HG03025 (cell line): Measurements from ENCODE around the gene SPON1.
"Not testable (repeated sequence)": the region's sequence is repeated elsewhere in the genome, so short reads cannot be mapped to it uniquely, and the experiment has no call there.

Experiments
- ATAC-seq: cut with Tn5 transposase; IDR thresholded peaks from one replicate; pipeline ENCODE4 v1.9.1; 2021; ENCODE audit warnings: mild to moderate bottlenecking, moderate library complexity; ENCODE audit not compliant: unreplicated experiment, low FRiP score

The SPON1 gene

GRCh38 chr11:14029971-14030920 is 67.7 kb downstream of the SPON1 start:
- no peak for ATAC-seq

DNA sequence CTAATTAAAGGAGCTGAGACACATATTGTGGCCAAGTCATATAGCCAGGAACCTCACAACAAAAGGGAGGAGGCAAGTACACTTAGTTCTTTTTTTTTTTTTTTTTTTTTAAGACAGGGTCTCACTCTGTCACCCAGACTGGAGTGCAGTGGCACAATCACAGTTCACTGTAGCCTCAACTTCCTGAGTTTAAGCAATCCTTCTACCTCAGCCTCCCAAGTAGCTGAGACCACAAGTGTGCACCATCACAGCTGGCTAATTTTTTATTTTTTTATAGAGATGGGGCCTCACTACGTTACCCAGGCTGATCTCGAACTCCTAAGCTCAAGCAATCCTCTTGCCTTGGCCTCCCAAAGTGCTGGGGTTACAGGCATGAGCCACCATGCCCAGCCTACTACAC is 73.0 kb downstream of the SPON1 start:
- not testable (repeated sequence) for ATAC-seq

GRCh38 chr11:14036469-14036868 is 73.9 kb downstream of the SPON1 start:
- no peak for ATAC-seq

DNA sequence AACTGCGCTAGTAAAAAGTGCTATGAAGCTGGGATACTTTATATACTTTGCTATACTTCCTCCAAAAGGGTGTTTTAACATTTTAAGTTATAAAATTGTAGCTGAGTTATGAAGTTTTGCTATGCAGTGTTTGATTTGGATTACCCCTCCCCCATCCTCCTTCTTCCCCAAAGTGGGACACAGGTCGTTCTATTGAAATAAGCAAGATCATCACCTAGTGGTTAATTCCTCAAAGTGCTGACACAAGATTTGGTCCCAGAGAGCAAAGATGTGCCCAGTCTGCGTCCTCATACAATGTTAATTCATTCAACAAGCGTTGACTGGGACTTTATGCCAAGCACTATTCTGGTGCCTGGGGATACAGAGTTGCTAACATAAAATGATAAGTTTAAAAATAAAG is 78.5 kb downstream of the SPON1 start:
- ATAC-seq = no peak

GRCh38 chr11:14041565-14041964 is 79.0 kb downstream of the SPON1 start:
- no peak for ATAC-seq

GRCh38 chr11:14042686-14043465 is 80.4 kb downstream of the SPON1 start:
- ATAC-seq = no peak

GRCh38 chr11:14044916-14045315 is 82.4 kb downstream of the SPON1 start:
- no peak for ATAC-seq

DNA sequence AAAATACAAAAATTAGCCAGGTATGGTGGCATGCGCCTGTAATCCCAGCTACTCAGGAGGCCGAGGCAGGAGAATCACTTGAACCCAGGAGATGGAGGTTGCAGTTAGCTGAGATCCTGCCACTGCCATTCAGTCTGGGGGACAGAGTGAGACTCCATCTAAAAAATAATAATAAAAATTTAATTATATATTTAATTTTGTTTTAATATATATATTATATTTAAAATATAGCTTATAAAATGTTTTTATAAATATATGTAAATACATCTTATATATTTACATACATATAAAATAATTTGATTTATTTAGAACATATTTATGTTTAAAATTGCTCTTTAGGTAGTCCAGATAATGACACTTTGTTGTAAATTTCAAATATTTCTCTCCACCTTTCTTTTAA is 82.9 kb downstream of the SPON1 start:
- no peak for ATAC-seq

- ATAC-seq = no peak
These were observed 89.7 kb downstream of the SPON1 start for GRCh38 chr11:14052198-14052597.

DNA sequence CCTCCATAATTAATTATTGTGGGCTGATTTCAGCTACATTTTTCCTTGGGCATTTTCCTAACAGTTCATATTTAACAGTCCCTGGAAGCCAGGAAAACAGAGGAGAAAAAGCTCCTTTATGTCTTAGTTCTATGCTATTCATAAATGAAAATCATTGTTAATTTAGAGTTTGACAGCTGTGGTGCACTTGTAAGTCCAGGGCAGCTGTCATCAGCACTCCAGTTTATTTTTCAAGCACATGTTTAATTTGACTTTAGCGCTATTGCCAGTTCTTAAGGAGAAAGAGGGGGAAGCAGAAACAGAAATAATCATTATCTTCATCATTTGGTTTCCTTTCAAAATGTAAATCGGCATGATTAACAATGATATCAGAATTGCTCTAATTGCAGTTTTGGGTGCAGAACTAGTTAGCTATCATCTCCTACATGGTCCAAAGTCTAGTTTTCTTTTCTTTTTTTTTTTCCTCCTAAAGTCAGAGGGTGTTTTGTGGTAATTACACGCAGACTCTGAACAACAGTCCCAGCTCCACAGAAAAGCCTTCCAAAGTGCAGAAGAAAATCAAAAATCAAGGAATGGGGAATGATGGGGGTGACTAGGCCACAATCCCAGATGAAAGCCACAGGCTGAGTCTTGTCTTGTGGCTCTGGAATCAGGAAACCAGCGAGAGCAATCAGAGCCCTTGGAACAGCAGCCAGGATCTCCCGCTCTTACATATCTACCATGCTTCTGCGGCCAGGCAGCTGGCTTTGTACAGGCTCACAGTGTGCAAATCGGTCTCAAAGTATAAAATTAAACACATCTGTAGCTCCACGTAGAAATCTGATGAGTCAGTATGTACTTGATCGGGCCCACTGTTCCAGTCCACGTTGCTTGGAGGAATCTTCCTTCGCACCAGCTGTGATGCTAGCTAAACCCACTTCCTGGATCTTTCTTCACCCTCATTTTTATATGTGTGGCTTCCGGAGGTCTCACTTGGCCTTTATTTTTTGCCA is 91.9 kb downstream of the SPON1 start:
- no peak for ATAC-seq

- ATAC-seq = no peak
These were observed 93.4 kb downstream of the SPON1 start for GRCh38 chr11:14055936-14056335.

- no peak for ATAC-seq
These were observed 95.5 kb downstream of the SPON1 start for GRCh38 chr11:14058061-14058460.

- ATAC-seq = no peak
These were observed 97.0 kb downstream of the SPON1 start for GRCh38 chr11:14059491-14059890.

DNA sequence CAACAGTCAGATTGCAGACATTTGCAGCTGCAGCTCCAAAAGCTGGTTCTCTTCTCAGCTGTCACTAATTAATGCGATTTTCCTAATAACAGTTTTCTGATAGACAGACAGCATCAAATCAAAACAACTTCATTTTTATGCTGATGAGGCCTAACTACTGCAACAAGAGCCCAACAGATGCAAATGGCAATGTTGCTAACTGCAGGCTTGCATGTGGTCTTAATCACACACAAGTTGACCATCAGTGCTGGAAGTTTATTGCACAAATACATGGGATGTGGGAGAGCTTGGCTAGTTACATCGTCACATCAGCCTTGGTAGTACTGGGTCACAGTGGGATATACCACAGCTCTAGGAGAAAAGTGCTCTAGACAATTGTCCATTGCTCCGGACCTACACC is 99.2 kb downstream of the SPON1 start:
- ATAC-seq = no peak

DNA sequence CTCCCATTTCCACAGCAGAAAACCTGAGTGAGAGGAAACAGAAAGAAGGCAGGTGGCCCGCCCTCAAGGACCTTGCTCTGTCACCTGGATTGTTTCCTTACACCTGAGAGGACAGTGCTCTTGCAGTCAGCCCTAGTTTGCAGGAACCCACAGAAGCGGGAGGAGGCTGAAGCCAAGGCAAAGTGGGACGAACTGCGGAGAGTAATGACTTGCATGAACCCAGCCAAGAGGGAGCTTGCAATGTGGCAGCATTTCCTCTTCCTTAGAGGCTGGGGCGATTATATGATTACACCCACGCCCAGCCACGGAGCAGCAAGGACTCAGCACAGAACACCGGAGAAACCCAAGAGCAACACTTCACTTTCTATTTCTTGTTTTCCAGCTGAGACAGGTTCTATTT is 102.6 kb downstream of the SPON1 start:
- no peak for ATAC-seq

GRCh38 chr11:14065681-14066080 is 103.2 kb downstream of the SPON1 start:
- no peak for ATAC-seq

GRCh38 chr11:14067686-14068085 is 105.2 kb downstream of the SPON1 start:
- ATAC-seq = no peak

DNA sequence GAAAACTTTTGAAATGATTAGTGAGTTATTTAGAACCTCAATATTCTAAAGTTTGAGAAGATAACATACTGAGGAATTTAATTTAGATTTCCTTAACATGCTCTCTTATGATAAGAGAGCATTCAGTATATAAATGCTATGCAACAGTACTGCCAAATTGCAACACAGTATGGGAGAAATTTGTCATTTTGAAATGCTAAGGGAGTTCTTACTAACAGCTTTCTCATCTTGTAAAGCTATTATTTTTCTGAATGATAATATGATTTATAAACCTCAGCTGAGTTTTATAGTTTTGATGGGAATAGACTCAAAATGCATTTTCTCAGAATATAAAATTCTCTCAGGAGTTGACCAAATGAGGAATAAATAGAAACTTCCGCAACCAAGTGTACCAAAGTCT is 108.4 kb downstream of the SPON1 start:
- ATAC-seq = no peak

GRCh38 chr11:14073849-14074476 is 111.4 kb downstream of the SPON1 start:
- no peak for ATAC-seq
